Iris pigment epithelial cell (primary cell): ENCODE measurements around the gene LYSMD4.
A peak's percentile ranks its signal among the peaks of the same experiment; 100 is the strongest.

Experiments used
- DNase-seq: peaks from one replicate; pipeline ENCODE4 v3.0.0-alpha.2; 2011; ENCODE audit warnings: low read depth

LYSMD4 gene

DNA sequence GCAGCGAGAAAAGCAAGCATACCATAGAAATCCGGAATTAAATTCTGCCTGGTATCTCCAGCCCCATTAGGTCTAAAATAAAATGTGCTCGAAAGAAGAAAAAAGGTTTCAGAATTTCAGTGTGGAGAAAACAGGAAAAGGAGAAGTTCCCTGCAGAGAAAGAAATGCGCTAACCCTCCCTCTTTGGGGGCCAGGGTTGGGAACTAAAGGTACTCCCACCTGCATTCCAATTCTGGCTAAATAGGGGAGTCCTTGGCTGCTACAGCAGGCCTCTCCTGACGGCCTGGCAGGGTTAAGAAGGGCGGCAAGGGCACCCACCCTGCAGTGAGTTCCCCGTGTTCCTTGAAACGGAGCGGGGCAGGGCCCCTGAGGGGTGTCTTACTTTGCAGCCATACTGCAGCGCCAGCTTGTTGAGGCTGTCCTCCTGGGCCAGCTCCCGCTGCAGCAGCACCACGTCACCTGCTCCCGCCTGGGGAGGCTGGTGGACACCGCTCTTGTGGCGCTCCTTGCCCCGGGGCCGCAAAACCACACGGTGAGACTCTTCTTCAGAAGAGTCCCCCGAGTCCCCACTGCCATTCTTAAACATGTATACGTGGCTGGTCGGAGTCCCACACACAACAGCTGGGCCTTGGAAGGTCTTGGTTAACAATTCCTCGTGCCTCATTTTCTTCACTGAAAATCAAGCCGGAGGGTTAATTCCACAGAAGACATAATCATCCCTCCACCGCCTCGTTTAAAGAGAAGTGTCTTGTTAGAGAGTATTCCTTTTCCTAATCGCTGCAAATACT, 1.7 kb downstream of the LYSMD4 start:
- DNase-seq: no peak

DNA sequence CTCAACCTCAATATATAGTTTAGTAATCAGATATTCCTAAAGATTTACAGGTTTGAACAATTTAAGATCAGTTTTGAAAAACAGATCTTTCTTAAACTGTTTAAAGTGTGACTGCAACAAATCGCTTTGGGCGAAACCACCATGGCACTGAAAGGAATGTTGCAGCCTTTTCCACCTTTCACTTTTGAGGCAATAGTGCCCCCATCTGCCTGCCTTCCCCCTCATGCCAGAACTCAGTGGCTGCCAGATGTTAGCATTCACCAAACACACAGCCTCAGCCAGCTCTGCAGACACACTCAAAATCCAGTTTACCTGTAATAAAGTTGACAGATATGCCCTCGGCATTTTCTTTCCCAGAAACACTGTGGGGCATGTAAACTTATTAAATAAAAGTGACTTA, 3.3 kb downstream of the LYSMD4 start:
- DNase-seq: peak; percentile 44

DNA sequence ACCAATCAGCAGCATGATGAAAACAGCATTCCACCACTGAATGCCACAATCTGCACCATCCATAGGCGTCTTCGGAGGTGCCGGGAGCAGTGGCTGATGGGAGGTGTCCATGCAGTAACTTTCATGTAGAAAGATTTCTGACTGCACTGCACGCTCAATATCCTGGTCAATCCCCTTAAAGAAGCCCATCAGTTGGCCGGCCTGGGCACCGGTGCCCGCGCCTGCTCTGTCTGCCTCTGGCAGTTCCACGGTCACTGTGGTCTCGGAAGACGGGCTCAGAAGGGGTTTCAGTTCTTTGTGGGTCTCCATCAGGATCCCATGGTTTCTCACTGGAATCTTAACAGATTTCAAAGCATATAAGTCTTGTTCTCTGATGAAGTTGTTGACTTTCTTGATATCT, 3.9 kb downstream of the LYSMD4 start:
- DNase-seq: no peak

DNA sequence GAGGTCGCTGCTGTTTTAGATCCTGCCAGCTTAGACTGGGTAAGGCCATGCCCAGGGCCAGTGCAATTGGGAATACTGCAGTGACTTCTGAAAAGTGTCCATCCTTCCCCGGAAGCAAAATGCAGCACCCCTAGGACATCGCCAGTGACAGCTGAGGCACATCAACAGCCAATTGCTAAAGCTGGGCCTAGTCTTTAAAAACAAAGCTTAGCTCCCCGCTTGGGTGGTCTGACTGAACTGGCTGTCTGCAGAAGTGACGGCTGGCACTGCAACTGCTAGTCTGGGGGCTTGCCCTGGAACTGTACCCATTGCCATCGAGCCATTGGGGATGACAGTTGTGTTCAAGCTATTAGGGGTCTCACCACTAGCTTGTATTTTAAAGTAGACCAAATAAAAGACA, 4.3 kb downstream of the LYSMD4 start:
- DNase-seq: no peak

DNA sequence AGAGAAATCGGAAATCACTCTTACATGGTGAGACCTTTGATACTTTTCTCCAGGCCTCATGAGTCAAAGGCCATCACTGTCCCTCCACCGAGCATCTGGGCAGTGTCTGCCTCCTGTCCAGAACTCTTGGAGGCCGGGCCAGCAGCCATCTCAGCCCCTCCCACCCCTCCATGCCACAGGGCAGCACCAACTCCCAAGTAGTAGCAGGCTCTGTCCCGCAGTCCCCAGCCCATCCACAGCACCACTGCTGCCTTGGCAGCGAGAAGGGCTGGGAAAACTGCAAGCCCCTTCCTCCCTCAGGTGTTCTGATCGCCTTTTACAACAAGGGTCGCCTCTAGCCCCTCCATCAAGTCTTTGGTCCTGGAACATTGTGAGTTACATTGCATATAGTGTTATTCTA, 5.5 kb downstream of the LYSMD4 start:
- no peak for DNase-seq

DNA sequence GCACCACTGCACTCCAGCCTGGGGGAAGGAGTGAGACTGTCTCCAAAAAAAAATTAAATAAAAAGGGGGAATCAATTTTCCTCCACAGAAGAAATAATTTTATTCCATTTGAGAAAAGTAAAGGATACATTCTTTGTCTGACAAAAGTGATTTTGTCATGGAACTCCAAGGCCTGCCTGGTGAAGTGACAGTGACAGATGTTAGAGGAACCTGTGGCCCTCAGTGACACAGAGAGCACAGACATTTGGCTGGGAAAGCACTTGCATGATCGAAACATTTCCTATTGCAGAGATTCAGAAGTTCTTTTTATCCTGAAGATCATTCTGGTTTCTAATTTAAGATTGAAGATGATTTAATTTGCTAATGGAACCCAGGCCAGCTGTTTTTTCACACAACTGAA, 5.9 kb downstream of the LYSMD4 start:
- DNase-seq: no peak

DNA sequence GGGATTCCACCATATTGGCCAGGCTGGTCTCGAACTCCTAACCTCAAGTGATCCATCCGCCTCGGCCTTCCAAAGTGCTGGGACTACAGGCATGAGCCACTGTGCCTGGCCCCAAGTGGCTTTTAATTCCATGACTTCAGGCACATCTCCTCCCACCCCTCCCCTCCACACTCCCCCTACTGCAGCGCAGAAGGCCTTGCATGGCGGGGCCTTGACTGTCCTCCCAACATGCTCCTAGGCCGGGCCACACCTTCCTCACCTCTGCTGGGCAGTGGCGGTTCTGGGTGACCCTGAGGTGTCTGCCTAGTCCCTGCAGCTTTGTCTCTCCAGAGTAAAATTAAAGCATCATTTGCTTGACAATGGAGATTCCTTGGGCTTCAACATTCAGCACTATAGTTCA, 6.9 kb downstream of the LYSMD4 start:
- DNase-seq: no peak

DNA sequence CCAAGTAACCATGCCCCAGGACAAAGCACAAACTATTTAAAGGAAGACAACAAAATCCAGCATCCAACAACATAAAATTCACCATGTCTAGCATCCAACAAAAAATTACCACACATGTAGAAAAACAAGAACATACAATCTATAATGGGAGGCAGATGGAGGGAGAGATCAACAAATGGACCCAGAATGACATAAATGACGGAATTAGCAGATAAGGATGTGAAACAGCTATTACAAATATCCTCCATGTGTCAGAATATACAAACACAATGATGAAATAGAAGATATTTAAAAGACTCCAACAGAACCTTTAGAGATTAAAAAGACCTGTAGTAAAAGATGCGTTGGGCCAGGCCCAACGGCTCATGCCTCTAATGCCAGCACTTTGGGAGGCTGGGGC, 10.8 kb downstream of the LYSMD4 start:
- no peak for DNase-seq

DNA sequence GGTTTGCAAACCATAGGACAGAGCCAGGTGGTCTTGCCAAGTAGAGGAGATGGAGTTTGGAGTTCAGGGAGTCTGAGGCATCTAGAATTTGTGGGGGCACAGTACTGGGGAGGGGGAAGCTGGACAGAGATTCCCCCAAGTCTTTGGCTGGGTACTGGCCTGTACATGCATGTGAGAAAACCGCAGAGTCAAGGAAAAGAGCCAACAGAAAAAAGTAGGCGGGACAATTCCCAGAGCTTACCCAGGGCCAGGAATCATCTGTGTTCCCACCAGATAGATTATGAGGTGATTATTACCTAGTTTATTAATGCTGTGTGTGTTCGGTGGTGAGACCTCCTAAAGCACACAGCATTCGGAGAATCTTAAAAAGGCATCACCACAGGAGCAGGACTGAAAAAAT, 11.3 kb downstream of the LYSMD4 start:
- DNase-seq: no peak

DNA sequence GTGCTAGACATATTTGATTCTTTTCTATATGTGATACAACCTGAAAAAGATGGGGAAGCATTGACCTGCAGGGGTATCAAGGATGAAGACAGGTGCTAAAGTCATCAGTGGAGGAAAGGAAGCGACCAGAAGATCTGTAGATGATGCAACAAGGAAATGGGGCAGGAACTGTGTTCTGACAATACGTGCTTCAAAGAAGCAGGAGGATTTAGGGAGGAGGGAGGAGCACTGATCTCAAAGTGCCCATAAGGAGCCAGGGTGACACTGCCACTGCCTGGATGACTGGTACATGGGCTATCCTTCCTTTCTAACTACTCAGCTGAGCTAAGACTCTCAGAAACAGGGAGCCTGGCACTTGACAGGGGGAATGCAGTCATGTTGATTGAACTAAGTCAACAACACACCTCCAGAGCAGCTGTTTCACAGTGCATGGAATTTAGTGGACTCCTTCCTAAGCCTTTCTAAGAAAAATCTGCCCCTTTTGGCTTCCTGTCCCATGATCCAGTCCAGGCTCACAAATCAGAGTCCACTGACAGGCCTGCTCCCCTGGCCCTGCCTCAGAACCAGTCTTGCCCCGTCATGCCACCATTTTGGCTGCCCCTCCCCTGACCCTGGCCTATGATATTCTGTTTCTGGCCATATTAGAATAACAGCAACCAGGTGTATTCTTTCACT, 12.0 kb downstream of the LYSMD4 start:
- DNase-seq: no peak

DNA sequence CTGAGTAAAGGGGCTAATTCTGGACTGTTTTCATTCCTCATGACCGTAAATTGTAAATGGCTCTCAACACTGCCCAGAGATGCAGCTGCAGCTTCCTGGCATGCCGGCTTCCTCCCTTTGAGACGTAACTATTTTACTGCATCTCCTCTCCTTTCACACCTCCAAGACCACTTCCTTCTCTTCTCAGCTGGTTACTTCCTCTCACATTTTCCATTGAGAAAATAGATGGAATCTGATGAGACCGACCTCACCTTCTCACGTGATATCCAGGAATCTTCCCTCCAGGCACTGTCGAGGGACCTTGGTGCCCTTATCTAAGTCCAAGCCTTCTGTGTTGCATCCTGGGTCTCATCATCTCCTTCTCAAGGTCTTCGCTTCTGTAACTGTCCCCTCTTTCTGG, 12.7 kb downstream of the LYSMD4 start:
- DNase-seq: no peak

DNA sequence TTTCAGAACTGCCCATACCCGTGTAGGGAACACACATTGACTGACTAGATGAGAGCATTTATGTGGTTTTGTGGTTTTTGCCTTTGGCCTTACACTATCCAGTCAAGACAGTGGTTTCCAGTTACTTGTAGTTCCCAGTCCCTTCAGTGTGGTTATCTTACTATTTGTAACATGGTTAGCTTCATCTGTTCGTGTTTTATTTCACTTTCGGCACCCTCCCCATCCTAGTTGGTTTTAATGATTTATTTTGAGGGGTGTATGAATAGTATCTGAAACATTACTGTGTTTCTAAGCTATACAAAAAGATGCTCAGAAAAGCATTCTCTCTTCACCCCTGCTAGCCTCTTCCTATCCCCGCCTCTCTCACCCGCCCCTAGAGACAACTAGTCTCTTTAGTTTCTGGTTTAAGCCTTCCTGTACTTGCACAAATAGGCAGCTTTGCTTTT, 14.1 kb downstream of the LYSMD4 start:
- DNase-seq: peak; percentile 95

DNA sequence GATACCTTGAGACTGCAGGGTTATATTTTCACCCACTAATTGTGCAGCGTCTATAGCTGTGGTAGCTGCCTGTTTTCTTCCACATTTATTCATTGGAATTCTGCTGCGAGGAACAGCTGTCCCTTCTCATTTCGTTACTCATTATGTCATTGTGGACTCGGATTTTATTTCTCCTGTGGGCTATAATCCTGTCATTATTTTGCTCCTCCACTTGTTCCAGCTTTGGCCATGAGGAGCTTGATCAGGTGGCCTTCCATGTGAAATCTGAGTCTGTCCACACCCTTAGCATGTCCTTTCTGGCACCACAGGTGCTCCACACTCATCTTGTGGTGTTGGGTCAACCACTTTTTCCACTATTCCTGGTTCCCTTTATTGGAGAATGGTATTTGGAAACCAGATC, 14.8 kb downstream of the LYSMD4 start:
- DNase-seq: no peak

DNA sequence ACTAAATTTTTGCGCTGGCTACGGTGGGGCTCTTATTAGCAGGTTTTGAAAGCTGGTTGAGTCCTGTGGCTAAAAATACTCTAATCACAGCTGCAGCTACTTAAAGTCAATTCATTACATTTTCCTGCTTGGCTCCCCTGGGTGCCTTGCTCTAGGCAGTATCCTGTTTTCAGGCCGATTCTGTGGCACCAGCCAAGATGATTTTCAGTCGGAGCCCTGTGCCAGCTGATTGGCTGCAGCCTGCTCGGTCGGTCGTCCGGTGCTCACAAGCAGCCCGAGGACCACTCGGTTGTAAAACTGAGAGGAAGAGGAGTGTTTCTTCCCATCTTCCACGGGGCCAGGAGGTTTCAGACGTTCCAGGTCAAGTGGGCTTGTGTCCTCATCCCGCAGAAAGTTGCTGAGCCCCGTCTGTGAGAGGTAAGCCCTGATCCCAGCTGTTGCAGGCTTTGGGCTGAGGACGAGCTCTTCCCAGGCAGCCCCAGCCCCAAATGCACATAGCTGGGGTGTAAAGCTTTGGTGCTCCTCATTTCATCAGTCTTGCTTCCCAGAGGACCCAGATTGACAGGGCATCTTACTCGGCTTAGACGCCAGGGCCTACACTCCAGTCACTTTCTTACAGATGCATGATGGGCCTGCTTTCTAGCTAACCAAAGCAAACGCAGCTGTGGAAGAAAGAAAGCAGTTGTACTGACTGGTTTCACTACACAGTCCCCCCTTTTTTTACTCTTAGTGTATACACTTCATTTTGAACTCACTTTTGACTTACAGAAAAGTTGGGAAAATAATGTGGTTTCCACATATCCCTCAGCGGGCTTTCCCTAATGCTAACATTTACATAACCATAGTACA, 15.9 kb downstream of the LYSMD4 start:
- DNase-seq: no peak

DNA sequence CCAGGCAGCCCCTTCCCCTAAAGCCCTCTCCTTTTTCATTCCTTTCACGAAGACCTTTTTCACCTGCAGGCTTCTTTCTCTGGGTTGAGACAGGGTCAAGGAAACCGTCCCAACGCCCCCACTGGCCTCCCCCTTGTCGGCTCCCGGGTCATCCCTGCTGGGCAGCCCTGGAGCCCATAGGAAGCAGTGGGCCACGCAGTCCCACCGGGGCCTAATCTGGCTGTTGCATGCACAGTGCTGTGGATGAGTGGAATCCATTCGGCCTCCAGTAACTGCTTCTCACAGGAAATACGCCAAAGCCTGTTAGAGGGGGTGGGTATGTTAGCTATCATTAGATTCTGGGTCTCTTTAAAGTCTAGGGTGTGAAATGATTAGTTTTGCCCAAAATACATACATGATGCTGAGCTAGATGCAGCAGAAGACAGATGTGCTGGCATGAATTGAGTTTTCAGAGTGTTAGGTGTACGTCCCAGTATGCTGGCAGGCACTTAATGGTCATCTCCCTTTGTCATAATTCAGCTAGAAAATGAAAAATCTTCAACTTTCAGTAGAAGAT, 16.6 kb downstream of the LYSMD4 start:
- no peak for DNase-seq

DNA sequence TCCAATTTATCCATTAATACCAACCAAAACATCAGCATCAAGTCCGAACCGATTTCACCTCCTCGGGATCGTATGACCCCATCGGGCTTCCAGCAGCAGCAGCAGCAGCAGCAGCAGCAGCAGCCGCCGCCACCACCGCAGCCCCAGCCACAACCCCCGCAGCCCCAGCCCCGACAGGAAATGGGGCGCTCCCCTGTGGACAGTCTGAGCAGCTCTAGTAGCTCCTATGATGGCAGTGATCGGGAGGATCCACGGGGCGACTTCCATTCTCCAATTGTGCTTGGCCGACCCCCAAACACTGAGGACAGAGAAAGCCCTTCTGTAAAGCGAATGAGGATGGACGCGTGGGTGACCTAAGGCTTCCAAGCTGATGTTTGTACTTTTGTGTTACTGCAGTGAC, 20.8 kb downstream of the LYSMD4 start:
- no peak for DNase-seq

DNA sequence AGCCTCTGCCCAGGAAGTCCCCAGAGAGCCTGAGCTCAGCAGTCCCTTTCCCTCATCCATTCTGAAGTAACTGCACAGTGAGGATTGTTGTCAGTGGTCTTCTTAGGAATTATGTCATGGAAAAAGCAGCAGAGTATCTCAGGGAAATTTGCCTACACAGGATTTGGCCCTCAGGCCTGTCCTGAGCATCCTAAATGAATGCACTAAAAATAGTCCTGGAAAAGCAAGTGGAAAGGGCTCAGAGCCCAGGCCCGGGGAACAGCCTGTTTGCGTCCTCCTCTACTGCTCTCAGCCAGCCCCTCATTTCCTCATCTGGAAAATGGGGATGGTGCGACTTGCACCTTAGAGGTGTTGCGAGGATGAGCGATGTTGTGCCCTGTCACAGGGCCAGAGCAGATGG, 21.6 kb downstream of the LYSMD4 start:
- no peak for DNase-seq

DNA sequence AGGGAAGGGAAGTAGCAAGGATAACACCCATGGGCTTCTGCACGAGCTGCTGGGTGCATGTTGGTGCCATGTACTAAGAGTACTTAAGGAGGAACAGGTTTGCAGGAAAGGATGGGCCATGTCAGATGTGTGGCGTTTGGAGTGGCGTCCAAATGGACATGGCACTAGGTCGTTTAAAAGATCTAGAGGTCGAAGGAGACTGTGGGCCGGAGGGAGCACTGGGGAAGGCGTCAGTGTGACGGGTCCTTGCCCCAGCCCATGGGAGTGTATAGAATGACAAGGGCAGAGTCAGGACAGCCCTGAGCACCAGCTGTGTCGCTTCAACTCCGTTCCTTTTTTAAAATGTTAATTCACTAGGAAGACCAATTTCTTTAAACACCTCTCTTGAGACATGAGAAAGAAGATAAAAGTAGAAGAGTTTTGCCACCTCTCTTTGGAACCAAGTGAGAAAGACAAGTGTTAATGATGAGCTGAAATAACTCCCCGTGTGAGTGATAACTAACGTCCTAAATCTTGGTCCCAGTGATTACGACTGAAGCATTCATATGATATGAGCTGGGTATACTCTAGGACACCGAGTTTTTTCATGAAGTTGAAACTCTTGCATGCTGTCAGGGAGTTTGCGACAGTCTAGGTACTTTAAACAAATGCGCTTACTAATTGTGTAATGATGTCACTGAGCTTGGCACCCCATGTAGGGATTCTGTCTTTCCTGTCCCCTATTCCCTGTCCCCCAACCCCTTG, 23.8 kb downstream of the LYSMD4 start:
- no peak for DNase-seq

DNA sequence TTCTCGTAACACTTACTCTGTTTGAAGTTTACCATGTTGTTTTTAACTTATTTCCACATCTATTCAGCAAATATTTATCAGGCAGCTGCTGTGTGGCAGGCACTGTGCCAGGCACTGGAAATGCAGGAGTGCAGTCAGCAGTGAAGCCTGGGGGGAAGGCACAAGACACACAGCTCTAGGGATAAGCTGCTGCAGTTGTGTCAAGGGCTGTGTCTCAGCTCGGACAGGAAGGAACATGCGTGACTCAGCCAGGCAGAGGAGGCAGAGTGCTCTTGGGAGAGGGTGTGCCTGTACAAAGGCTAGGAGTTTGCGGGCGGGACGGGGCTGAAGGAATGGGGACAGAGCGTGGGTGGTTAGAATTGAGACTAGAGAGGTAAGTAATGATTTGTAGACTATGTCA, 24.7 kb downstream of the LYSMD4 start:
- DNase-seq: peak; percentile 92

DNA sequence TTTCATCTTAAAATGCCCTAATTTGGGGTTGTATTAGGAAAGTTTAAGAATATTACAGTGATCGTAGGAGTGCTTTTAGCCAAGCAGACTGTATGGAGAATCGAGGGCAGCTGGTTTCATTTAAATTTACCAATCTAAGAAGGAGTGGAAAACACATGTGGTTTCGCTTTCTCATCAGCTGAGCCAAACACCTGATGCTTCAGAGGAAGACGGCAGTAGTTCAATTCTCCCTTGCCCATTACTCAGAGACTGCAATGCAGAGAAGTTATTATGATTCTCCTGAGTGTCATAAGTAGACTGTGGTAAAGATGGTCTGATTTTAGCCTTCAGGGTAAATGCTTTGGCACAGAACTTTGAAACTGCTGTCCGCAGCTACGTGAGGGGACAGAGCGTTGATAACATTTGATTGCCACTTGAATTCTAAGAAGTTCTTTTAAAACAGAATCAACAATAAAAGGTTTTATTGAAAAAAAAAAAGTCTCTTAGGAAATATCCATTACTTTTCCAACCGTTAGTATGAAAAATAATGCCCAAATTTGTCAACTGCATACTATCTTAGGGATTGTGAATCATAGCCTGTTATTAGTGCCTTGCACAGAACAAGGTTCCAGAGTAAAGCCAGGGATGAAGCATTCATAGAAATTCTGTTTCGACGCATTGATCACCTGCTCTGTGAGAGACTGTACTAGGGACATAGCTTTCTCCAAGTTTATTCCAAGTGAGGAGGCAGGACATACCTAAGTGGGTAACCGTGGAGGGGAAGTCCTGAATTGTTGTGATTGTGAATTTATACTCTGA, 25.6 kb downstream of the LYSMD4 start:
- peak; percentile 74 for DNase-seq
